Hepatocyte (in vitro differentiated cells): ENCODE data around the gene GDF9. TPM values are rescaled to one million over a fixed set of nuclear protein-coding genes. Genes with fewer than 3 reads are reported as not detected.
A peak's percentile ranks its signal among the peaks of the same experiment; 100 is the strongest.

Experiments used
- DNase-seq: peaks from one replicate; pipeline ENCODE4 v3.0.0-alpha.2; 2016; ENCODE audit warnings: low spot score
- H2AFZ ChIP-seq: fragments of 200-600 bp; sonication (generic); 2 replicates; pipeline ENCODE4 v1.6.0; 2016; ENCODE audit warnings: antibody characterized with exemption, mild to moderate bottlenecking
- H3K27ac ChIP-seq: fragments of 200-600 bp; sonication (generic); 2 replicates; pipeline ENCODE4 v1.5.1; 2016; ENCODE audit warnings: mild to moderate bottlenecking
- H3K27me3 ChIP-seq: fragments of 200-600 bp; sonication (generic); 2 replicates; pipeline ENCODE4 v1.6.1; 2016
- H3K36me3 ChIP-seq: fragments of 200-600 bp; sonication (generic); replicated peaks from 2 replicates; pipeline ENCODE4 v1.5.1; 2016; ENCODE audit warnings: low read depth; ENCODE audit not compliant: insufficient read depth
- H3K4me1 ChIP-seq: fragments of 200-600 bp; sonication (generic); 2 replicates; pipeline ENCODE4 v1.5.1; 2016; ENCODE audit warnings: mild to moderate bottlenecking, moderate library complexity; ENCODE audit not compliant: insufficient read depth
- H3K4me2 ChIP-seq: fragments of 200-600 bp; sonication (generic); 2 replicates; pipeline ENCODE4 v1.6.0; 2016
- H3K4me3 ChIP-seq: fragments of 200-600 bp; sonication (generic); 2 replicates; pipeline ENCODE4 v1.5.1; 2016; ENCODE audit warnings: mild to moderate bottlenecking
- H3K79me2 ChIP-seq: fragments of 200-600 bp; sonication (generic); 2 replicates; pipeline ENCODE4 v1.6.0; 2017; ENCODE audit warnings: mild to moderate bottlenecking
- H3K9me2 ChIP-seq: fragments of 200-600 bp; sonication (generic); replicated peaks from 2 replicates; pipeline ENCODE4 v1.6.0; 2017; ENCODE audit warnings: mild to moderate bottlenecking; ENCODE audit not compliant: insufficient read depth
- H3K9me3 ChIP-seq: fragments of 200-600 bp; sonication (generic); 2 replicates; pipeline ENCODE4 v1.5.1; 2016; ENCODE audit warnings: low read depth, mild to moderate bottlenecking
- H4K20me1 ChIP-seq: fragments of 200-600 bp; sonication (generic); 2 replicates; pipeline ENCODE4 v1.6.0; 2016; ENCODE audit warnings: mild to moderate bottlenecking; ENCODE audit not compliant: insufficient read depth, poor library complexity, severe bottlenecking
- EZH2 ChIP-seq: fragments of 200-600 bp; sonication (generic); IDR thresholded peaks from 2 replicates; pipeline ENCODE4 v1.6.1; 2016; ENCODE audit warnings: antibody characterized with exemption, mild to moderate bottlenecking, borderline replicate concordance
- EZH2phosphoT487 ChIP-seq: fragments of 200-600 bp; sonication (generic); IDR thresholded peaks from one replicate; pipeline ENCODE4 v1.6.1; 2018; ENCODE audit warnings: antibody characterized with exemption, mild to moderate bottlenecking, low read depth, moderate library complexity; ENCODE audit not compliant: unreplicated experiment, severe bottlenecking
- WGBS: methylation state at CpG from one replicate; pipeline ENCODE4 v1.1.6; 2016; ENCODE audit warnings: low lambda C conversion rate; ENCODE audit errors: missing lambda C conversion rate; 5-methylcytosine and 5-hydroxymethylcytosine counted together
- polyA plus RNA-seq: library from polyadenylated mRNA; unstranded; fragments of >200 nt; fragmentation: Nextera tagmentation; extraction: Ambion mirVana; gene quantifications from 2 replicates; pipeline ENCODE4 v1.2.1, GENCODE V29; 2016
- total RNA-seq: library from RNA; depleted of rRNA; stranded (reverse); fragments of >200 nt; gene quantifications from 2 replicates; pipeline ENCODE4 v1.2.3, GENCODE V29; 2014
- TF ChIP-seq, protein P1 (sequence below): fragments of 200-600 bp; sonication (generic); IDR thresholded peaks from 2 replicates; pipeline ENCODE4 v1.5.1; 2016; ENCODE audit warnings: antibody characterized with exemption, mild to moderate bottlenecking; ENCODE audit not compliant: poor library complexity

Gene GDF9
- total and polyA plus RNA-seq, 2 experiments from 2014 or later = 1.7 to 2.2 TPM

DNA sequence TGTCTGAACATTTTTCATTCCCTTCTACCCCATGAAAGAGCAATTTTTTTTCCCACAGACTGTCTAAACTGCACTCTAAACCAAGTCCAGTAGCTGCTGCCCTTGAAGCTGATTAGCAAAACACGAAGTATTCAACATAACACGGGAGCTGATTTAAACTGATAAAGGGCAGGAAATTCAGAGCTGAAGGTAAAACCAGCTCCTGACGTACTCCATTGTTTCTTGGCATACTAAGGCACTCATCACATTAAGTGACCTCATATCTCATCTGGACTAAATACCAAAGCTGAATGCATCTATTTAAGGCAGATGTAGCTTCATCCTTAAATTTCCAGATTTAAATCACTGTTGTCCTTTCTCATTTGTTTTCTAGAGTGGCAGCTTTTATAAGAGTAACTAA, 12.0 kb downstream of the GDF9 start:
- Histone ChIP-seq H3K4me1 (peaks cover 10% of the 10 kb centered on the region), H3K9me3 (no peaks in the 10 kb centered on the region), H2AFZ (no peak overlapping the region), H3K4me2 (no peak overlapping the region), H3K9me2 (no peaks in the 10 kb centered on the region), H3K79me2 (no peaks in the 10 kb centered on the region), H3K36me3 (no peaks in the 10 kb centered on the region), H3K27ac (peak overlapping the region; percentile 12), H3K27me3 (no peaks in the 10 kb centered on the region), H3K4me3 (no peak overlapping the region), H4K20me1 (no peaks in the 10 kb centered on the region)
- TF ChIP-seq EZH2phosphoT487 (no peak), EZH2 (no peak)
- TF ChIP-seq, protein P1, sequence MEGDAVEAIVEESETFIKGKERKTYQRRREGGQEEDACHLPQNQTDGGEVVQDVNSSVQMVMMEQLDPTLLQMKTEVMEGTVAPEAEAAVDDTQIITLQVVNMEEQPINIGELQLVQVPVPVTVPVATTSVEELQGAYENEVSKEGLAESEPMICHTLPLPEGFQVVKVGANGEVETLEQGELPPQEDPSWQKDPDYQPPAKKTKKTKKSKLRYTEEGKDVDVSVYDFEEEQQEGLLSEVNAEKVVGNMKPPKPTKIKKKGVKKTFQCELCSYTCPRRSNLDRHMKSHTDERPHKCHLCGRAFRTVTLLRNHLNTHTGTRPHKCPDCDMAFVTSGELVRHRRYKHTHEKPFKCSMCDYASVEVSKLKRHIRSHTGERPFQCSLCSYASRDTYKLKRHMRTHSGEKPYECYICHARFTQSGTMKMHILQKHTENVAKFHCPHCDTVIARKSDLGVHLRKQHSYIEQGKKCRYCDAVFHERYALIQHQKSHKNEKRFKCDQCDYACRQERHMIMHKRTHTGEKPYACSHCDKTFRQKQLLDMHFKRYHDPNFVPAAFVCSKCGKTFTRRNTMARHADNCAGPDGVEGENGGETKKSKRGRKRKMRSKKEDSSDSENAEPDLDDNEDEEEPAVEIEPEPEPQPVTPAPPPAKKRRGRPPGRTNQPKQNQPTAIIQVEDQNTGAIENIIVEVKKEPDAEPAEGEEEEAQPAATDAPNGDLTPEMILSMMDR = no peak
- 17% methylated on average over 3 of the region's 3 CpGs for WGBS
- DNase-seq = no peak

DNA sequence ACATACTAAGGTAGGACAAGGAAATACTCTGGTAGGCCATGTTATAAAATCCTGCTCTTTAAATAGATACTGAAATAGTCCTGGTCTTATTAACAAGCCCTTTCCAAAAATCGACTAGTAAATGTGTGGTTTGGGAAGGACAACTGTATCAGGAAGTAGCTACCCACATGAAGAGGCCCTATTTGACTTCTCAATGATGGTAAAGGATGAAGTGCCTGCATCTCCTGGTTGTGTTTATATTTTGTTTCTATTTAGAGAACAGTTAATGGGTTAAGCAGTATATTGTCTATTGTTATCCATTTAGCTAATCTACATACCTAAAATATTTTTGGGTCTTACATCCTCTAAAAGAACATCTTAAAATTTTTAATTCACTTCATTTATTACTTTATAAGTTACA, 12.5 kb downstream of the GDF9 start:
- no peaks in the 10 kb centered on the region for H3K9me2 ChIP-seq
- TF ChIP-seq, protein P1 = no peak
- TF ChIP-seq EZH2 (no peak), EZH2phosphoT487 (no peak)
- 56% methylated on average over 1 of the region's 1 CpG for WGBS
- no peak overlapping the region for H3K4me3 ChIP-seq
- H3K27me3 ChIP-seq = no peaks in the 10 kb centered on the region
- H3K36me3 ChIP-seq = no peaks in the 10 kb centered on the region
- H3K4me2 ChIP-seq = no peak overlapping the region
- peaks cover 14% of the 10 kb centered on the region for H3K4me1 ChIP-seq
- H3K9me3 ChIP-seq = no peaks in the 10 kb centered on the region
- H3K79me2 ChIP-seq = no peaks in the 10 kb centered on the region
- H4K20me1 ChIP-seq = no peaks in the 10 kb centered on the region
- no peak for DNase-seq
- H2AFZ ChIP-seq = no peak overlapping the region
- H3K27ac ChIP-seq = peak overlapping the region; percentile 4

GRCh38 chr5:132853323-132853722, 12.9 kb downstream of the GDF9 start:
- Histone ChIP-seq H3K27me3 (no peaks in the 10 kb centered on the region), H3K9me3 (no peaks in the 10 kb centered on the region), H3K4me1 (peaks cover 14% of the 10 kb centered on the region), H3K4me3 (no peak overlapping the region), H3K4me2 (no peak overlapping the region), H3K36me3 (no peaks in the 10 kb centered on the region), H4K20me1 (no peaks in the 10 kb centered on the region), H3K79me2 (no peaks in the 10 kb centered on the region), H3K27ac (peak overlapping the region; percentile 4), H2AFZ (no peak overlapping the region), H3K9me2 (no peaks in the 10 kb centered on the region)
- TF ChIP-seq EZH2 (no peak), EZH2phosphoT487 (no peak)
- TF ChIP-seq, protein P1 = no peak
- DNase-seq = no peak
- WGBS = 75% methylated on average over 3 of the region's 3 CpGs

DNA sequence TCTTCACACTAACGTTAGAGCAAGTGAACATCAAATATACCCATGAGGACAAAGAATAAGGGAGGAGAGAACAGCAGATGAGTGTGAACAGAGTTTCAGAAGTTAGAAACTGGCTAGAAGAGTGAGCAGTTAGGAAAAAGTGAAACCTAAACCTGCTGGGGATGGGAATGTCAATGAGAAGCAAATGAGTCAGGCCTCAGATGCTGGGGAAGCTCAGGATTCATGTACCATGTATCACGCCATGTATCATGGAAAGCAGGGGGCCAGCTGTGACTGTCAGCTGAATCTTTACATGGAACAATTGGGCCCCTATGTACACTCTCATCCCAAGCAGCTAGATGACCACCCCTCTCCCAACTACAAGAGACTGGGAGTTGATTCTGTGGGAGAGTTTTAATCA, 16.2 kb downstream of the GDF9 start:
- no peaks in the 10 kb centered on the region for H3K9me2 ChIP-seq
- no peak for TF ChIP-seq EZH2phosphoT487
- TF ChIP-seq, protein P1 = no peak
- TF ChIP-seq EZH2 = no peak
- H2AFZ ChIP-seq = no peak overlapping the region
- WGBS = 66% methylated on average over 2 of the region's 2 CpGs
- H3K4me2 ChIP-seq = no peak overlapping the region
- H3K27ac ChIP-seq = peak overlapping the region; percentile 49
- H3K9me3 ChIP-seq = no peaks in the 10 kb centered on the region
- H3K4me1 ChIP-seq = peaks cover 14% of the 10 kb centered on the region
- H3K27me3 ChIP-seq = no peaks in the 10 kb centered on the region
- H3K79me2 ChIP-seq = no peaks in the 10 kb centered on the region
- DNase-seq = no peak
- H4K20me1 ChIP-seq = no peaks in the 10 kb centered on the region
- no peaks in the 10 kb centered on the region for H3K36me3 ChIP-seq
- H3K4me3 ChIP-seq = no peak overlapping the region
